ENCODE results near the gene SH2D3C. TPM values are rescaled to one million over a fixed set of nuclear protein-coding genes. Genes with fewer than 3 reads are reported as not detected.
A peak's percentile ranks its signal among the peaks of the same experiment; 100 is the strongest.

The SH2D3C gene
- total and polyA plus RNA-seq, 9 of the 15 experiments (the other 6 are each of a cell fraction or from before 2014, with no cell fraction given) = 0.03 to 1.2 (median 0.22) TPM; not detected in 1

DNA sequence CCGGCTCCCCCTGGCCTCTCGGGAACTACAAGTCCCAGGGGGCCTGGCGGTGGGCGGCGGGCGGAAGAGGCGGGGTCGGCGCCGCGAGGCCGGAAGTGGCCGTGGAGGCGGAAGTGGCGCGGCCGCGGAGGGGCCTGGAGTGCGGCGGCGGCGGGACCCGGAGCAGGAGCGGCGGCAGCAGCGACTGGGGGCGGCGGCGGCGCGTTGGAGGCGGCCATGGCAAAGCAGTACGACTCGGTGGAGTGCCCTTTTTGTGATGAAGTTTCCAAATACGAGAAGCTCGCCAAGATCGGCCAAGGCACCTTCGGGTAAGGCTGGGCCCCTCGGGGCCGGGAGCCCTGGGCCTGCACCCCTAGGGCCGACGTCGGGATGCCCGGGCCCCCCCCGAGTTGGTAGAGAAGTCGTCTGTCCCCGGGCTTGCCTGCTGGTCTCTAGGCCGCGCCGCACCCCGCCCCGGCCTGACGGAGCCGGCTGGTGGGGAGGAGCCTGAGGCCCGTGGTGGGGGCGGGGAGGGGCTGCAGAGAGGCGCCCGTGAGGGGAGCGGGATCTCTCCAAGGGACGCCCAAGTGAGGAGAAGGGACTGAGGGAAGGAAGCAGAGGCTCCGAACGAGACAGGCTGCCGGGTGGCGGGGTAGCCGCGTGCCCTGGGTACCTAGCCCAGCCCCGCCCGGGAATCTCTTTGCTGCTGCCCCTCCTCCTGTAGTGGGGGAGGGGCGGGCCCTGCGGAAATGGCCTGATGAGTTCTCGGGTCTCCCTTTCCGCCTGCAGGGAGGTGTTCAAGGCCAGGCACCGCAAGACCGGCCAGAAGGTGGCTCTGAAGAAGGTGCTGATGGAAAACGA lies 7.7 kb upstream of the SH2D3C start, which contains the start of gene CDK9 (continued):
- no peak for TF ChIP-seq ZNF175 (CRISPR knock-in tag; IDR thresholded peaks at IDR 0.05; ENCODE audit: low read depth)
- TF ChIP-seq, protein P1, sequence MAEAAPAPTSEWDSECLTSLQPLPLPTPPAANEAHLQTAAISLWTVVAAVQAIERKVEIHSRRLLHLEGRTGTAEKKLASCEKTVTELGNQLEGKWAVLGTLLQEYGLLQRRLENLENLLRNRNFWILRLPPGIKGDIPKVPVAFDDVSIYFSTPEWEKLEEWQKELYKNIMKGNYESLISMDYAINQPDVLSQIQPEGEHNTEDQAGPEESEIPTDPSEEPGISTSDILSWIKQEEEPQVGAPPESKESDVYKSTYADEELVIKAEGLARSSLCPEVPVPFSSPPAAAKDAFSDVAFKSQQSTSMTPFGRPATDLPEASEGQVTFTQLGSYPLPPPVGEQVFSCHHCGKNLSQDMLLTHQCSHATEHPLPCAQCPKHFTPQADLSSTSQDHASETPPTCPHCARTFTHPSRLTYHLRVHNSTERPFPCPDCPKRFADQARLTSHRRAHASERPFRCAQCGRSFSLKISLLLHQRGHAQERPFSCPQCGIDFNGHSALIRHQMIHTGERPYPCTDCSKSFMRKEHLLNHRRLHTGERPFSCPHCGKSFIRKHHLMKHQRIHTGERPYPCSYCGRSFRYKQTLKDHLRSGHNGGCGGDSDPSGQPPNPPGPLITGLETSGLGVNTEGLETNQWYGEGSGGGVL (CRISPR knock-in tag; IDR thresholded peaks at IDR 0.05) = no peak
- no peak for TF ChIP-seq ZBED1 (IDR thresholded peaks at IDR 0.05)
- no peak for TF ChIP-seq ZBTB34 (CRISPR knock-in tag; IDR thresholded peaks at IDR 0.05)
- no peak for TF ChIP-seq PCBP1 (IDR thresholded peaks at IDR 0.05; ENCODE audit: low read depth, low read length, poor library complexity, severe bottlenecking)
- TF ChIP-seq, protein P2, sequence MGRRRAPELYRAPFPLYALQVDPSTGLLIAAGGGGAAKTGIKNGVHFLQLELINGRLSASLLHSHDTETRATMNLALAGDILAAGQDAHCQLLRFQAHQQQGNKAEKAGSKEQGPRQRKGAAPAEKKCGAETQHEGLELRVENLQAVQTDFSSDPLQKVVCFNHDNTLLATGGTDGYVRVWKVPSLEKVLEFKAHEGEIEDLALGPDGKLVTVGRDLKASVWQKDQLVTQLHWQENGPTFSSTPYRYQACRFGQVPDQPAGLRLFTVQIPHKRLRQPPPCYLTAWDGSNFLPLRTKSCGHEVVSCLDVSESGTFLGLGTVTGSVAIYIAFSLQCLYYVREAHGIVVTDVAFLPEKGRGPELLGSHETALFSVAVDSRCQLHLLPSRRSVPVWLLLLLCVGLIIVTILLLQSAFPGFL (CRISPR knock-in tag; IDR thresholded peaks at IDR 0.05) = 0 out of 2 replicates have a peak, but pooled peaks have one; percentile 18
- TF ChIP-seq ZNF583 (CRISPR knock-in tag; IDR thresholded peaks at IDR 0.05) = no peak
- TF ChIP-seq NEUROD1 (IDR thresholded peaks at IDR 0.05; ENCODE audit: borderline replicate concordance, low read depth, low read length, partially characterized antibody) = peak; percentile 57
- no peak for TF ChIP-seq FOXJ3 (CRISPR knock-in tag; IDR thresholded peaks at IDR 0.05)
- no peak for TF ChIP-seq HDGF (IDR thresholded peaks at IDR 0.05)
- TF ChIP-seq CAMTA2 (CRISPR knock-in tag; conservative IDR thresholded peaks at IDR 0.05) = no peak
- TF ChIP-seq NFRKB (IDR thresholded peaks at IDR 0.05; ENCODE audit: low read depth) = 0 out of 2 replicates have a peak, but pooled peaks have one; percentile 20
- no peak for TF ChIP-seq DIDO1 (tag; IDR thresholded peaks at IDR 0.05; ENCODE audit: low read depth)
- TF ChIP-seq HMG20A (CRISPR knock-in tag; conservative IDR thresholded peaks at IDR 0.05) = no peak
- TF ChIP-seq, protein P3, sequence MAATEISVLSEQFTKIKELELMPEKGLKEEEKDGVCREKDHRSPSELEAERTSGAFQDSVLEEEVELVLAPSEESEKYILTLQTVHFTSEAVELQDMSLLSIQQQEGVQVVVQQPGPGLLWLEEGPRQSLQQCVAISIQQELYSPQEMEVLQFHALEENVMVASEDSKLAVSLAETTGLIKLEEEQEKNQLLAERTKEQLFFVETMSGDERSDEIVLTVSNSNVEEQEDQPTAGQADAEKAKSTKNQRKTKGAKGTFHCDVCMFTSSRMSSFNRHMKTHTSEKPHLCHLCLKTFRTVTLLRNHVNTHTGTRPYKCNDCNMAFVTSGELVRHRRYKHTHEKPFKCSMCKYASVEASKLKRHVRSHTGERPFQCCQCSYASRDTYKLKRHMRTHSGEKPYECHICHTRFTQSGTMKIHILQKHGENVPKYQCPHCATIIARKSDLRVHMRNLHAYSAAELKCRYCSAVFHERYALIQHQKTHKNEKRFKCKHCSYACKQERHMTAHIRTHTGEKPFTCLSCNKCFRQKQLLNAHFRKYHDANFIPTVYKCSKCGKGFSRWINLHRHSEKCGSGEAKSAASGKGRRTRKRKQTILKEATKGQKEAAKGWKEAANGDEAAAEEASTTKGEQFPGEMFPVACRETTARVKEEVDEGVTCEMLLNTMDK (IDR thresholded peaks at IDR 0.05; ENCODE audit: borderline replicate concordance, insufficient read depth, low read depth, low read length, poor library complexity, severe bottlenecking) = peak; percentile 64
- TF ChIP-seq ZSCAN32 (CRISPR knock-in tag; IDR thresholded peaks at IDR 0.05) = no peak
- TF ChIP-seq PHF8 (IDR thresholded peaks at IDR 0.05; ENCODE audit: borderline replicate concordance, low read length) = peak; percentile 75
- TF ChIP-seq ZNF551 (CRISPR knock-in tag; IDR thresholded peaks at IDR 0.05) = no peak
- no peak for TF ChIP-seq RFX1 (IDR thresholded peaks at IDR 0.05)
- TF ChIP-seq RUNX1 (IDR thresholded peaks at IDR 0.05; ENCODE audit: low read depth) = no peak
- no peak for TF ChIP-seq CBX8 (IDR thresholded peaks at IDR 0.05; ENCODE audit: borderline replicate concordance, extremely low read depth, low read depth, low read length, poor library complexity, severe bottlenecking)

Measured in K562 (cell line).